Measurements from ENCODE around the gene PARD3B.

DNA sequence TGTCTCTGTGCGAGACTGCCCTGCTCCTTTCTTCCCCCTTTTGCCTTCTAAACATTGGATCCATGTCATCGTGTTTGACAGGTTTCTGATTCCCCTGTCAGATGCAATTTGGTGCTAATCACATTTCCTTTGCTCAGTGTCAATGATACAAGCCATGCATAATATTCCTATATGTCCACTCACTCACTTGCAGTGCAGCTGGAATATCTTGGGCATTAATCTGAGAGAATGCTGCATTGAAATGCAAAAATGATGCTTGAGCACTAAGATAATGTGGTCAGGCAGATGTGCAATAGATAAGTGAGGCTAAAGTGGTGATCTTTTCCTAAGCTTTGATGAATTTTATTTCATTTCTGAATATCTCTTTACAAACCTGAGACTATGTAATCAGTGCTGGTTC, 375.5 kb downstream of the PARD3B start:
- TF ChIP-seq POLR2AphosphoS5 (IDR thresholded peaks at IDR 0.05; ENCODE audit: low read depth, low read length) (no peak), JUND (IDR thresholded peaks at IDR 0.05; ENCODE audit: low read length) (no peak), EP300 (IDR thresholded peaks at IDR 0.05; ENCODE audit: borderline replicate concordance in 1 of 2, low read depth in 2 of 2, low read length in 2 of 2) (no peak), KDM1A (IDR thresholded peaks at IDR 0.05; ENCODE audit: borderline replicate concordance, low read length) (no peak), SUZ12 (IDR thresholded peaks at IDR 0.05; ENCODE audit: low read length) (no peak), ASH2L (IDR thresholded peaks at IDR 0.05; ENCODE audit: low read length) (no peak), POLR2A (IDR thresholded peaks at IDR 0.05; ENCODE audit: control extremely low read depth in 1 of 2, low read depth in 2 of 2, low read length in 2 of 2) (no peak), EZH2 (IDR thresholded peaks at IDR 0.05; ENCODE audit: low read depth, low read length, severe bottlenecking) (no peak)

Data from H1 (cell line).